Measurements from ENCODE around the gene APOD.

Gene APOD

GRCh38 chr3:195532345-195532744 is 51.4 kb downstream of the APOD start:
- Histone ChIP-seq H3K27ac (ENCODE audit: low read depth, low read length) (no peak overlapping the region), H3K9ac (ENCODE audit: low read depth in 1 of 2, low read length in 2 of 2) (no peak overlapping the region), H3K4me3 (ENCODE audit: low read depth in 1 of 2, low read length in 2 of 2) (no peak overlapping the region), H3K9me3 (ENCODE audit: control insufficient read depth in 1 of 2, low read length in 2 of 2) (no peaks in the 10 kb centered on the region), H3K4me1 (ENCODE audit: control insufficient read depth in 1 of 2, insufficient read depth in 2 of 2, low read length in 2 of 2) (no peaks in the 10 kb centered on the region), H3K27me3 (ENCODE audit: control insufficient read depth in 1 of 2, insufficient read depth in 2 of 2, low read length in 2 of 2) (no peaks in the 10 kb centered on the region), H3K36me3 (ENCODE audit: control insufficient read depth in 1 of 2, insufficient read depth in 2 of 2, low read length in 2 of 2) (peaks cover 0 to 6% of the 10 kb centered on the region in 2 donors)

GRCh38 chr3:195531683-195532082 is 52.1 kb downstream of the APOD start:
- Histone ChIP-seq H3K27ac (ENCODE audit: low read depth, low read length) (no peak overlapping the region), H3K9ac (ENCODE audit: low read depth in 1 of 2, low read length in 2 of 2) (no peak overlapping the region), H3K4me3 (ENCODE audit: low read depth in 1 of 2, low read length in 2 of 2) (no peak overlapping the region), H3K9me3 (ENCODE audit: control insufficient read depth in 1 of 2, low read length in 2 of 2) (no peaks in the 10 kb centered on the region), H3K36me3 (ENCODE audit: control insufficient read depth in 1 of 2, insufficient read depth in 2 of 2, low read length in 2 of 2) (peaks cover 0 to 6% of the 10 kb centered on the region in 2 donors), H3K4me1 (ENCODE audit: control insufficient read depth in 1 of 2, insufficient read depth in 2 of 2, low read length in 2 of 2) (no peaks in the 10 kb centered on the region), H3K27me3 (ENCODE audit: control insufficient read depth in 1 of 2, insufficient read depth in 2 of 2, low read length in 2 of 2) (no peaks in the 10 kb centered on the region)

GRCh38 chr3:195526492-195526891 is 57.2 kb downstream of the APOD start:
- H3K27ac ChIP-seq (ENCODE audit: low read depth, low read length) = no peak overlapping the region
- H3K9ac ChIP-seq (ENCODE audit: low read depth in 1 of 2, low read length in 2 of 2) = no peak overlapping the region
- H3K4me3 ChIP-seq (ENCODE audit: low read depth in 1 of 2, low read length in 2 of 2) = no peak overlapping the region
- no peaks in the 10 kb centered on the region for H3K27me3 ChIP-seq (ENCODE audit: control insufficient read depth in 1 of 2, insufficient read depth in 2 of 2, low read length in 2 of 2)
- no peaks in the 10 kb centered on the region for H3K9me3 ChIP-seq (ENCODE audit: control insufficient read depth in 1 of 2, low read length in 2 of 2)
- H3K36me3 ChIP-seq (ENCODE audit: control insufficient read depth in 1 of 2, insufficient read depth in 2 of 2, low read length in 2 of 2) = peaks cover 10 to 30% of the 10 kb centered on the region in 2 donors
- H3K4me1 ChIP-seq (ENCODE audit: control insufficient read depth in 1 of 2, insufficient read depth in 2 of 2, low read length in 2 of 2) = no peaks in the 10 kb centered on the region

- Histone ChIP-seq H3K4me3 (ENCODE audit: low read depth in 1 of 2, low read length in 2 of 2) (no peak overlapping the region), H3K36me3 (ENCODE audit: control insufficient read depth in 1 of 2, insufficient read depth in 2 of 2, low read length in 2 of 2) (peaks cover 10 to 26% of the 10 kb centered on the region in 2 donors), H3K9ac (ENCODE audit: low read depth in 1 of 2, low read length in 2 of 2) (no peak overlapping the region), H3K9me3 (ENCODE audit: control insufficient read depth in 1 of 2, low read length in 2 of 2) (no peaks in the 10 kb centered on the region), H3K27ac (ENCODE audit: low read depth, low read length) (no peak overlapping the region), H3K4me1 (ENCODE audit: control insufficient read depth in 1 of 2, insufficient read depth in 2 of 2, low read length in 2 of 2) (no peaks in the 10 kb centered on the region), H3K27me3 (ENCODE audit: control insufficient read depth in 1 of 2, insufficient read depth in 2 of 2, low read length in 2 of 2) (no peaks in the 10 kb centered on the region)
Observed at GRCh38 chr3:195524171-195524896, 59.4 kb downstream of the APOD start.

GRCh38 chr3:195522254-195523023 is 61.3 kb downstream of the APOD start:
- H3K9ac ChIP-seq (ENCODE audit: low read depth in 1 of 2, low read length in 2 of 2) = no peak overlapping the region
- no peak overlapping the region for H3K27ac ChIP-seq (ENCODE audit: low read depth, low read length)
- no peaks in the 10 kb centered on the region for H3K27me3 ChIP-seq (ENCODE audit: control insufficient read depth in 1 of 2, insufficient read depth in 2 of 2, low read length in 2 of 2)
- peaks cover 10 to 23% of the 10 kb centered on the region in 2 donors for H3K36me3 ChIP-seq (ENCODE audit: control insufficient read depth in 1 of 2, insufficient read depth in 2 of 2, low read length in 2 of 2)
- H3K4me3 ChIP-seq (ENCODE audit: low read depth in 1 of 2, low read length in 2 of 2) = no peak overlapping the region
- no peaks in the 10 kb centered on the region for H3K9me3 ChIP-seq (ENCODE audit: control insufficient read depth in 1 of 2, low read length in 2 of 2)
- H3K4me1 ChIP-seq (ENCODE audit: control insufficient read depth in 1 of 2, insufficient read depth in 2 of 2, low read length in 2 of 2) = no peaks in the 10 kb centered on the region

Data from duodenal mucosa (tissue), 2 donors.